GM12878 (cell line): ENCODE measurements around the gene CEP78. TPM values are rescaled to one million over a fixed set of nuclear protein-coding genes. Genes with fewer than 3 reads are reported as not detected.

Source experiments
- ASH2L ChIP-seq: fragments of 300-600, 200-600 bp; sonication (generic); IDR thresholded peaks from 2 replicates; pipeline ENCODE4 v1.6.1; 2017; ENCODE audit warnings: low read depth, mild to moderate bottlenecking, borderline replicate concordance
- BHLHE40 ChIP-seq, 2 experiments: fragments of 450-650 bp in 1 of 2; IDR thresholded peaks; 2 replicates each; pipeline ENCODE4 v1.6.1; 2011 to 2017; ENCODE audit warnings: low read depth in 2 of 2, borderline replicate concordance in 1 of 2, improper control_type of control experiment in 1 of 2, low read length in 1 of 2, mild to moderate bottlenecking in 1 of 2
- BRCA1 ChIP-seq: IDR thresholded peaks from 2 replicates; pipeline ENCODE4 v1.6.1; 2011; ENCODE audit warnings: low read depth, low read length, improper control_type of control experiment
- EED ChIP-seq: sonication (generic); IDR thresholded peaks from 2 replicates; pipeline ENCODE4 v1.6.1; 2016; ENCODE audit warnings: antibody characterized with exemption, low read depth
- KLF5 ChIP-seq: fragments of 450-650 bp; IDR thresholded peaks from 2 replicates; pipeline ENCODE4 v1.6.1; 2014; ENCODE audit warnings: mild to moderate bottlenecking; ENCODE audit not compliant: partially characterized antibody
- NR2C2 ChIP-seq: IDR thresholded peaks from 2 replicates; pipeline ENCODE4 v1.6.1; 2011; ENCODE audit warnings: borderline replicate concordance, low read depth; ENCODE audit not compliant: control insufficient read depth, insufficient read length
- POU2F2 ChIP-seq: IDR thresholded peaks from 3 replicates; pipeline ENCODE4 v1.6.1; 2011; ENCODE audit warnings: low read depth, mild to moderate bottlenecking, low read length, borderline replicate concordance
- RB1 ChIP-seq: fragments of 450-650 bp; formaldehyde crosslinking; IDR thresholded peaks from 2 replicates; pipeline ENCODE4 v1.6.1; 2017; ENCODE audit warnings: mild to moderate bottlenecking, borderline replicate concordance
- SRF ChIP-seq, 2 experiments: IDR thresholded peaks; 2 replicates each; pipeline ENCODE4 v1.6.1; 2011; ENCODE audit warnings: low read depth in 2 of 2, low read length in 2 of 2, mild to moderate bottlenecking in 1 of 2, moderate library complexity in 1 of 2
- ZNF384 ChIP-seq: IDR thresholded peaks from 2 replicates; pipeline ENCODE4 v1.6.1; 2012; ENCODE audit warnings: low read depth, mild to moderate bottlenecking, low read length, improper control_type of control experiment, borderline replicate concordance
- polyA plus RNA-seq, 11 experiments: library from polyadenylated mRNA; depleted of rRNA in 4 of 11; unstranded in 6 of 11; stranded (reverse) in 5 of 11; fragments of >200 nt; fragmentation: Nextera tagmentation in 4 of 11; fragmentation: Illumina TruSeq in 1 of 11; extraction: Ambion mirVana in 4 of 11; extraction: Trizol in 1 of 11; gene quantifications; 1 replicate in 1 of 11; 2 replicates in 10 of 11; pipeline versions ENCODE4 v1.2.1 to v1.2.3, GENCODE V29; 2011 to 2016; ENCODE audit warnings: inconsistent platforms in 2 of 11, missing spikeins in 2 of 11, low read depth in 1 of 11
- total RNA-seq, 4 experiments: library from RNA; depleted of rRNA in 3 of 4; stranded (reverse); fragments of >200 nt in 3 of 4; fragmentation: Illumina TruSeq in 1 of 4; extraction: Trizol in 1 of 4; gene quantifications; 2 replicates each; pipeline versions ENCODE4 v1.2.1 to v1.2.3, GENCODE V29; 2013 to 2021
- TF ChIP-seq, protein P1 (sequence below): fragments of 450-650 bp; IDR thresholded peaks from 2 replicates; pipeline ENCODE4 v1.6.1; 2017; ENCODE audit warnings: mild to moderate bottlenecking, moderate library complexity
- TF ChIP-seq, protein P2 (sequence below): fragments of 450-650 bp; formaldehyde crosslinking; IDR thresholded peaks from 2 replicates; pipeline ENCODE4 v1.4.0; 2022; ENCODE audit warnings: mild to moderate bottlenecking, moderate library complexity
- TF ChIP-seq, protein P3 (sequence below), 3 experiments: IDR thresholded peaks in 2 of 3; conservative IDR thresholded peaks in 1 of 3; 2 replicates each; pipeline ENCODE4 v1.5.1; 2011; ENCODE audit warnings: low read depth in 3 of 3, low read length in 3 of 3, mild to moderate bottlenecking in 3 of 3, control low read depth in 2 of 3, moderate library complexity in 2 of 3, inconsistent platforms in 1 of 3, mixed read lengths in 1 of 3; ENCODE audit not compliant: control insufficient read depth in 2 of 3, insufficient read depth in 1 of 3; ENCODE audit errors: extremely low read depth in 1 of 3
- TF ChIP-seq, protein P4 (sequence below): fragments of 450-650 bp; formaldehyde crosslinking; IDR thresholded peaks from 2 replicates; pipeline ENCODE4 v1.4.0; 2020; ENCODE audit warnings: mild to moderate bottlenecking, moderate library complexity

The CEP78 gene
- total and polyA plus RNA-seq, 10 of the 15 experiments (the other 5 are each of a cell fraction or from before 2014, with no cell fraction given), result 4.1 to 44.9 (median 27.9) TPM

DNA sequence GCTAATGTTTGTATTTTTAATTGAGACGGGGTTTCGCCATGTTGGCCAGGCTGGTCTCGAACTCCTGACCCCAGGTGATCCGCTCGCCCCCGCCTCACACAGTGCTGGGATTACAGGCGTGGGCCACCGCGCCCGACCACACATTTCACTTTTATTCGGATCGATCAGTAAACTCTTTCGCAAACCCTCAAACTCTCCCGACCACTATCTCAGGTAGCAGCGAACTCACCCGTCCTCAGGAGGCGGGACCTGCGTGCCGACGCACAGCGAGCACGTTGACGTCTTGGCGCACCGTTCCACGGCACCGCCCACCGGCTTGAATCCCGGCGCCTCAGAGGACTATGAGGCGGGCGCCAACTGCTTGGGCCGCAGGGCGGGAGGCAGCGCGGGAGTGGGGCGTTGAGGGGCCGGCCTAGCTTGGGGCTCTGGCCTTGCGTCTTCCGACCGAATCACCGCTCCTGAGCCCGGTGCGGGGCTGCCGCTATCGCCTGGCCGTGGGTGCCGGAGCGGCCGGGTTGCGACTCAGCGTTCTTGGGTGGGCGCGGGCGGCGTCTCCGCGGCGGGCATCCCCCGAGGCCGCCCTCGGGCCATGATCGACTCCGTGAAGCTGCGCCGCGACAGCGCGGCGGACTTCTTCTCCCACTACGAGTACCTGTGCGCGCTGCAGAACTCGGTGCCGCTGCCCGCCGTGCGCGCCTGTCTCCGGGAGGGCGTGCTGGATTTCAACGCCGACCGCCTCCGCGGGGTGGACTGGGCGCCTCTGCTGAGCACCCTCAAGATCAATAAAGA lies at the start of gene CEP78 (continued):
- TF ChIP-seq, protein P1, sequence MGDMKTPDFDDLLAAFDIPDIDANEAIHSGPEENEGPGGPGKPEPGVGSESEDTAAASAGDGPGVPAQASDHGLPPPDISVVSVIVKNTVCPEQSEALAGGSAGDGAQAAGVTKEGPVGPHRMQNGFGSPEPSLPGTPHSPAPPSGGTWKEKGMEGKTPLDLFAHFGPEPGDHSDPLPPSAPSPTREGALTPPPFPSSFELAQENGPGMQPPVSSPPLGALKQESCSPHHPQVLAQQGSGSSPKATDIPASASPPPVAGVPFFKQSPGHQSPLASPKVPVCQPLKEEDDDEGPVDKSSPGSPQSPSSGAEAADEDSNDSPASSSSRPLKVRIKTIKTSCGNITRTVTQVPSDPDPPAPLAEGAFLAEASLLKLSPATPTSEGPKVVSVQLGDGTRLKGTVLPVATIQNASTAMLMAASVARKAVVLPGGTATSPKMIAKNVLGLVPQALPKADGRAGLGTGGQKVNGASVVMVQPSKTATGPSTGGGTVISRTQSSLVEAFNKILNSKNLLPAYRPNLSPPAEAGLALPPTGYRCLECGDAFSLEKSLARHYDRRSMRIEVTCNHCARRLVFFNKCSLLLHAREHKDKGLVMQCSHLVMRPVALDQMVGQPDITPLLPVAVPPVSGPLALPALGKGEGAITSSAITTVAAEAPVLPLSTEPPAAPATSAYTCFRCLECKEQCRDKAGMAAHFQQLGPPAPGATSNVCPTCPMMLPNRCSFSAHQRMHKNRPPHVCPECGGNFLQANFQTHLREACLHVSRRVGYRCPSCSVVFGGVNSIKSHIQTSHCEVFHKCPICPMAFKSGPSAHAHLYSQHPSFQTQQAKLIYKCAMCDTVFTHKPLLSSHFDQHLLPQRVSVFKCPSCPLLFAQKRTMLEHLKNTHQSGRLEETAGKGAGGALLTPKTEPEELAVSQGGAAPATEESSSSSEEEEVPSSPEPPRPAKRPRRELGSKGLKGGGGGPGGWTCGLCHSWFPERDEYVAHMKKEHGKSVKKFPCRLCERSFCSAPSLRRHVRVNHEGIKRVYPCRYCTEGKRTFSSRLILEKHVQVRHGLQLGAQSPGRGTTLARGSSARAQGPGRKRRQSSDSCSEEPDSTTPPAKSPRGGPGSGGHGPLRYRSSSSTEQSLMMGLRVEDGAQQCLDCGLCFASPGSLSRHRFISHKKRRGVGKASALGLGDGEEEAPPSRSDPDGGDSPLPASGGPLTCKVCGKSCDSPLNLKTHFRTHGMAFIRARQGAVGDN, result no peak
- TF ChIP-seq, protein P2, sequence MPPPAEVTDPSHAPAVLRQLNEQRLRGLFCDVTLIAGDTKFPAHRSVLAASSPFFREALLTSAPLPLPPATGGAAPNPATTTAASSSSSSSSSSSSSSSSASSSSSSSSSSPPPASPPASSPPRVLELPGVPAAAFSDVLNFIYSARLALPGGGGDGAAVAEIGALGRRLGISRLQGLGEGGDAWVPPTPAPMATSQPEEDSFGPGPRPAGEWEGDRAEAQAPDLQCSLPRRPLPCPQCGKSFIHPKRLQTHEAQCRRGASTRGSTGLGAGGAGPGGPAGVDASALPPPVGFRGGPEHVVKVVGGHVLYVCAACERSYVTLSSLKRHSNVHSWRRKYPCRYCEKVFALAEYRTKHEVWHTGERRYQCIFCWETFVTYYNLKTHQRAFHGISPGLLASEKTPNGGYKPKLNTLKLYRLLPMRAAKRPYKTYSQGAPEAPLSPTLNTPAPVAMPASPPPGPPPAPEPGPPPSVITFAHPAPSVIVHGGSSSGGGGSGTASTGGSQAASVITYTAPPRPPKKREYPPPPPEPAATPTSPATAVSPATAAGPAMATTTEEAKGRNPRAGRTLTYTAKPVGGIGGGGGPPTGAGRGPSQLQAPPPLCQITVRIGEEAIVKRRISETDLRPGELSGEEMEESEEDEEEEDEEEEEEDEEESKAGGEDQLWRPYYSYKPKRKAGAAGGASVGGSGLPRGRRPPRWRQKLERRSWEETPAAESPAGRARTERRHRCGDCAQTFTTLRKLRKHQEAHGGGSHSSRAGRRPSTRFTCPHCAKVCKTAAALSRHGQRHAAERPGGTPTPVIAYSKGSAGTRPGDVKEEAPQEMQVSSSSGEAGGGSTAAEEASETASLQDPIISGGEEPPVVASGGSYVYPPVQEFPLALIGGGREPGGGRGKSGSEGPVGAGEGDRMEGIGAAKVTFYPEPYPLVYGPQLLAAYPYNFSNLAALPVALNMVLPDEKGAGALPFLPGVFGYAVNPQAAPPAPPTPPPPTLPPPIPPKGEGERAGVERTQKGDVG (CRISPR knock-in tag), result no peak
- TF ChIP-seq ZNF384 (no peak), NR2C2 (no peak), KLF5 (no peak), ASH2L (peak; percentile 80; the same call in 1 of the 2 replicates), BHLHE40 (IDR thresholded peaks at IDR 0.05; ENCODE audit: borderline replicate concordance in 1 of 2, low read depth in 2 of 2, low read length in 1 of 2) (peak in 1 of 2 experiments; percentile 33; a peak in 1 of 4 replicates), POU2F2 (peak; percentile 9; the same call in 1 of the 3 replicates), SRF (IDR thresholded peaks at IDR 0.05; ENCODE audit: low read depth in 2 of 2, low read length in 2 of 2) (no peak), BRCA1 (no peak), EED (no peak), RB1 (0 out of 2 replicates have a peak, but pooled peaks have one; percentile 72)
- TF ChIP-seq, protein P3, sequence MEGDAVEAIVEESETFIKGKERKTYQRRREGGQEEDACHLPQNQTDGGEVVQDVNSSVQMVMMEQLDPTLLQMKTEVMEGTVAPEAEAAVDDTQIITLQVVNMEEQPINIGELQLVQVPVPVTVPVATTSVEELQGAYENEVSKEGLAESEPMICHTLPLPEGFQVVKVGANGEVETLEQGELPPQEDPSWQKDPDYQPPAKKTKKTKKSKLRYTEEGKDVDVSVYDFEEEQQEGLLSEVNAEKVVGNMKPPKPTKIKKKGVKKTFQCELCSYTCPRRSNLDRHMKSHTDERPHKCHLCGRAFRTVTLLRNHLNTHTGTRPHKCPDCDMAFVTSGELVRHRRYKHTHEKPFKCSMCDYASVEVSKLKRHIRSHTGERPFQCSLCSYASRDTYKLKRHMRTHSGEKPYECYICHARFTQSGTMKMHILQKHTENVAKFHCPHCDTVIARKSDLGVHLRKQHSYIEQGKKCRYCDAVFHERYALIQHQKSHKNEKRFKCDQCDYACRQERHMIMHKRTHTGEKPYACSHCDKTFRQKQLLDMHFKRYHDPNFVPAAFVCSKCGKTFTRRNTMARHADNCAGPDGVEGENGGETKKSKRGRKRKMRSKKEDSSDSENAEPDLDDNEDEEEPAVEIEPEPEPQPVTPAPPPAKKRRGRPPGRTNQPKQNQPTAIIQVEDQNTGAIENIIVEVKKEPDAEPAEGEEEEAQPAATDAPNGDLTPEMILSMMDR (IDR thresholded peaks at IDR 0.05 in 2 of 3, conservative IDR thresholded peaks at IDR 0.05 in 1 of 3; ENCODE audit: control insufficient read depth in 2 of 3, extremely low read depth in 1 of 3, insufficient read depth in 1 of 3, low read depth in 3 of 3, low read length in 3 of 3), result no peak
- TF ChIP-seq, protein P4, sequence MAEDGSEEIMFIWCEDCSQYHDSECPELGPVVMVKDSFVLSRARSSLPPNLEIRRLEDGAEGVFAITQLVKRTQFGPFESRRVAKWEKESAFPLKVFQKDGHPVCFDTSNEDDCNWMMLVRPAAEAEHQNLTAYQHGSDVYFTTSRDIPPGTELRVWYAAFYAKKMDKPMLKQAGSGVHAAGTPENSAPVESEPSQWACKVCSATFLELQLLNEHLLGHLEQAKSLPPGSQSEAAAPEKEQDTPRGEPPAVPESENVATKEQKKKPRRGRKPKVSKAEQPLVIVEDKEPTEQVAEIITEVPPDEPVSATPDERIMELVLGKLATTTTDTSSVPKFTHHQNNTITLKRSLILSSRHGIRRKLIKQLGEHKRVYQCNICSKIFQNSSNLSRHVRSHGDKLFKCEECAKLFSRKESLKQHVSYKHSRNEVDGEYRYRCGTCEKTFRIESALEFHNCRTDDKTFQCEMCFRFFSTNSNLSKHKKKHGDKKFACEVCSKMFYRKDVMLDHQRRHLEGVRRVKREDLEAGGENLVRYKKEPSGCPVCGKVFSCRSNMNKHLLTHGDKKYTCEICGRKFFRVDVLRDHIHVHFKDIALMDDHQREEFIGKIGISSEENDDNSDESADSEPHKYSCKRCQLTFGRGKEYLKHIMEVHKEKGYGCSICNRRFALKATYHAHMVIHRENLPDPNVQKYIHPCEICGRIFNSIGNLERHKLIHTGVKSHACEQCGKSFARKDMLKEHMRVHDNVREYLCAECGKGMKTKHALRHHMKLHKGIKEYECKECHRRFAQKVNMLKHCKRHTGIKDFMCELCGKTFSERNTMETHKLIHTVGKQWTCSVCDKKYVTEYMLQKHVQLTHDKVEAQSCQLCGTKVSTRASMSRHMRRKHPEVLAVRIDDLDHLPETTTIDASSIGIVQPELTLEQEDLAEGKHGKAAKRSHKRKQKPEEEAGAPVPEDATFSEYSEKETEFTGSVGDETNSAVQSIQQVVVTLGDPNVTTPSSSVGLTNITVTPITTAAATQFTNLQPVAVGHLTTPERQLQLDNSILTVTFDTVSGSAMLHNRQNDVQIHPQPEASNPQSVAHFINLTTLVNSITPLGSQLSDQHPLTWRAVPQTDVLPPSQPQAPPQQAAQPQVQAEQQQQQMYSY (CRISPR knock-in tag), result no peak
